Neuronal stem cell (in vitro differentiated cells): ENCODE measurements around the gene ABCD1.

Experiments used
- DNase-seq: peaks from one replicate; pipeline ENCODE4 v3.0.0-alpha.2; 2013; ENCODE audit warnings: low spot score
- H2AFZ ChIP-seq: one replicate; pipeline ENCODE4 v1.6.1; 2013; ENCODE audit warnings: mild to moderate bottlenecking, low read length, inconsistent platforms
- H2AK5ac ChIP-seq: 2 replicates; pipeline ENCODE4 v1.6.1; 2013; ENCODE audit warnings: low read depth, mild to moderate bottlenecking, inconsistent platforms, low read length, moderate library complexity, mixed read lengths
- H2BK120ac ChIP-seq: 2 replicates; pipeline ENCODE4 v1.6.1; 2013; ENCODE audit warnings: low read depth, mild to moderate bottlenecking, inconsistent platforms, low read length, moderate library complexity, mixed read lengths
- H2BK12ac ChIP-seq: one replicate; pipeline ENCODE4 v1.6.1; 2013; ENCODE audit warnings: low read length, inconsistent platforms
- H2BK15ac ChIP-seq: 2 replicates; pipeline ENCODE4 v1.6.1; 2013; ENCODE audit warnings: mild to moderate bottlenecking, low read length, inconsistent platforms, mixed read lengths
- H2BK5ac ChIP-seq: one replicate; pipeline ENCODE4 v1.6.1; 2013; ENCODE audit warnings: inconsistent platforms, mild to moderate bottlenecking, low read length, moderate library complexity
- H3K14ac ChIP-seq: one replicate; pipeline ENCODE4 v1.6.1; 2013; ENCODE audit warnings: low read length, inconsistent platforms
- H3K18ac ChIP-seq: 2 replicates; pipeline ENCODE4 v1.6.1; 2013; ENCODE audit warnings: low read length, inconsistent platforms
- H3K23ac ChIP-seq: 2 replicates; pipeline ENCODE4 v1.6.1; 2013; ENCODE audit warnings: low read depth, mild to moderate bottlenecking, mixed read lengths, low read length, inconsistent platforms; ENCODE audit not compliant: poor library complexity
- H3K27ac ChIP-seq: replicated peaks from 3 replicates; pipeline ENCODE4 v1.5.1; 2013; ENCODE audit warnings: low read length, inconsistent platforms
- H3K27me3 ChIP-seq, 3 experiments: 2 replicates each; pipeline ENCODE4 v1.6.1; 2013; ENCODE audit warnings: low read length in 3 of 3, mild to moderate bottlenecking in 2 of 3, inconsistent platforms in 1 of 3, low read depth in 1 of 3, mixed read lengths in 1 of 3, moderate library complexity in 1 of 3; ENCODE audit not compliant: control insufficient read depth in 3 of 3, insufficient read depth in 3 of 3
- H3K36me3 ChIP-seq, 2 donors: replicated peaks in 1 of 2; 2 replicates each; pipeline ENCODE4 v1.6.1; 2013; ENCODE audit warnings: low read length in 2 of 2; ENCODE audit not compliant: control insufficient read depth in 2 of 2, insufficient read depth in 2 of 2
- H3K4ac ChIP-seq: 2 replicates; pipeline ENCODE4 v1.6.1; 2013; ENCODE audit warnings: inconsistent platforms, mild to moderate bottlenecking, low read length, moderate library complexity
- H3K4me1 ChIP-seq, 2 donors: 1 replicate in 1 of 2; 2 replicates in 1 of 2; pipeline ENCODE4 v1.6.1; 2013; ENCODE audit warnings: low read length in 2 of 2, low read depth in 1 of 2; ENCODE audit not compliant: control insufficient read depth in 2 of 2, insufficient read depth in 1 of 2
- H3K4me2 ChIP-seq: one replicate; pipeline ENCODE4 v1.6.1; 2013; ENCODE audit warnings: mild to moderate bottlenecking, low read length, inconsistent platforms; ENCODE audit not compliant: insufficient read depth, poor library complexity, severe bottlenecking
- H3K4me3 ChIP-seq, 2 donors: 2 replicates each; pipeline ENCODE4 v1.5.1; 2013; ENCODE audit warnings: low read length in 2 of 2, mild to moderate bottlenecking in 2 of 2, inconsistent platforms in 1 of 2, moderate library complexity in 1 of 2
- H3K79me1 ChIP-seq: one replicate; pipeline ENCODE4 v1.6.1; 2013; ENCODE audit warnings: low read depth, mild to moderate bottlenecking, inconsistent platforms, low read length, moderate library complexity
- H3K9ac ChIP-seq: one replicate; pipeline ENCODE4 v1.6.1; 2013; ENCODE audit warnings: mild to moderate bottlenecking, low read depth, low read length, inconsistent platforms; ENCODE audit not compliant: poor library complexity
- H3K9me3 ChIP-seq, 2 donors: replicated peaks in 1 of 2; 2 replicates each; pipeline versions ENCODE3 to v1.6.1; 2013; ENCODE audit warnings: low read length in 2 of 2, mild to moderate bottlenecking in 2 of 2, inconsistent platforms in 1 of 2, low read depth in 1 of 2, mixed read lengths in 1 of 2, moderate library complexity in 1 of 2; ENCODE audit not compliant: control insufficient read depth in 2 of 2, insufficient read depth in 1 of 2
- H4K8ac ChIP-seq: one replicate; pipeline ENCODE4 v1.6.1; 2013; ENCODE audit warnings: low read depth, mild to moderate bottlenecking, inconsistent platforms, low read length, moderate library complexity
- H4K91ac ChIP-seq: one replicate; pipeline ENCODE4 v1.6.1; 2013; ENCODE audit warnings: low read length, low read depth, mild to moderate bottlenecking, inconsistent platforms; ENCODE audit not compliant: poor library complexity
- WGBS, 2 donors: extraction: QIAGEN DNeasy Blood & Tissue Kit; methylation state at CpG; one replicate each; pipeline ENCODE4 v1.1.7; 2013; ENCODE audit warnings: missing lambda C conversion rate in 2 of 2, mixed read lengths in 1 of 2; ENCODE audit not compliant: insufficient read length in 2 of 2, insufficient replicate concordance in 1 of 2; ENCODE audit errors: extremely low coverage in 2 of 2; 5-methylcytosine and 5-hydroxymethylcytosine counted together

ABCD1 gene

GRCh38 chrX:153725039-153725831 lies 579 bp downstream of the ABCD1 start:
- peak overlapping the region; percentile 40 for H3K4me2 ChIP-seq
- H3K79me1 ChIP-seq, result peaks cover 5% of the 10 kb centered on the region
- no peak overlapping the region for H2BK5ac ChIP-seq
- H2AK5ac ChIP-seq, result peak overlapping the region; percentile 63
- no peak overlapping the region for H3K4ac ChIP-seq
- H4K8ac ChIP-seq, result no peak overlapping the region
- H2AFZ ChIP-seq, result no peak overlapping the region
- peaks cover 5 to 22% of the 10 kb centered on the region in 2 donors for H3K36me3 ChIP-seq
- peak overlapping the region; percentile 44 for H3K9ac ChIP-seq
- H2BK12ac ChIP-seq, result no peak overlapping the region
- no peak overlapping the region for H2BK120ac ChIP-seq
- no CpG with 5 or more reads among the region's 55 CpGs for WGBS, 2 donors
- peaks cover 19 to 21% of the 10 kb centered on the region in 2 donors for H3K4me1 ChIP-seq
- no peak overlapping the region for H3K23ac ChIP-seq
- peaks cover 0 to 4% (median 0%) of the 10 kb centered on the region in 3 experiments for H3K27me3 ChIP-seq
- H3K18ac ChIP-seq, result peak overlapping the region; percentile 71
- no peak for DNase-seq
- H4K91ac ChIP-seq, result no peak overlapping the region
- no peak overlapping the region for H3K27ac ChIP-seq
- H3K4me3 ChIP-seq, result peak overlapping the region; percentile 66 to 73
- H2BK15ac ChIP-seq, result no peak overlapping the region
- H3K9me3 ChIP-seq, result no peaks in the 10 kb centered on the region
- peak overlapping the region; percentile 38 for H3K14ac ChIP-seq

GRCh38 chrX:153725832-153726285 lies 1.2 kb downstream of the ABCD1 start:
- no peak overlapping the region for H3K23ac ChIP-seq
- no peak overlapping the region for H3K9ac ChIP-seq
- H3K4me2 ChIP-seq, result no peak overlapping the region
- no peak overlapping the region for H2AK5ac ChIP-seq
- no peaks in the 10 kb centered on the region for H3K9me3 ChIP-seq
- no peak overlapping the region for H4K8ac ChIP-seq
- H3K27me3 ChIP-seq, result peaks cover 0 to 1% (median 0%) of the 10 kb centered on the region in 3 experiments
- H2BK15ac ChIP-seq, result no peak overlapping the region
- H2BK5ac ChIP-seq, result no peak overlapping the region
- H3K4ac ChIP-seq, result no peak overlapping the region
- H2BK120ac ChIP-seq, result no peak overlapping the region
- no peak overlapping the region for H4K91ac ChIP-seq
- no peak overlapping the region for H2BK12ac ChIP-seq
- no peak overlapping the region for H2AFZ ChIP-seq
- H3K18ac ChIP-seq, result peak overlapping the region; percentile 38
- H3K4me1 ChIP-seq, result peaks cover 19 to 21% of the 10 kb centered on the region in 2 donors
- peaks cover 5% of the 10 kb centered on the region for H3K79me1 ChIP-seq
- H3K4me3 ChIP-seq, result no peak overlapping the region
- peak overlapping the region; percentile 31 for H3K14ac ChIP-seq
- no peak overlapping the region for H3K27ac ChIP-seq
- DNase-seq, result no peak
- H3K36me3 ChIP-seq, result peaks cover under 1 to 15% of the 10 kb centered on the region in 2 donors
- WGBS, 2 donors, result no CpG with 5 or more reads among the region's 35 CpGs

GRCh38 chrX:153726286-153727122 lies 1.8 kb downstream of the ABCD1 start:
- Histone ChIP-seq H3K23ac (no peak overlapping the region), H3K27me3 (no peaks in the 10 kb centered on the region), H3K9ac (no peak overlapping the region), H4K91ac (no peak overlapping the region), H2BK12ac (no peak overlapping the region), H2BK15ac (no peak overlapping the region), H4K8ac (no peak overlapping the region), H3K4ac (no peak overlapping the region), H3K4me1 (peaks cover 19 to 21% of the 10 kb centered on the region in 2 donors), H3K4me3 (peak overlapping the region in 1 of 2 donors; percentile 11), H2BK5ac (no peak overlapping the region), H3K27ac (no peak overlapping the region), H3K4me2 (peak overlapping the region; percentile 33), H2AFZ (no peak overlapping the region), H3K18ac (peak overlapping the region; percentile 28), H3K14ac (no peak overlapping the region), H3K36me3 (peaks cover 0 to 13% of the 10 kb centered on the region in 2 donors), H3K79me1 (peaks cover 5% of the 10 kb centered on the region), H2AK5ac (no peak overlapping the region), H2BK120ac (no peak overlapping the region), H3K9me3 (peaks cover 0 to 2% of the 10 kb centered on the region in 2 donors)
- WGBS, 2 donors, result no CpG with 5 or more reads among the region's 35 CpGs
- DNase-seq, result peak; percentile 68
